HepG2 (cell line): ENCODE results near the gene SVOP. TPM values are rescaled to one million over a fixed set of nuclear protein-coding genes. Genes with fewer than 3 reads are reported as not detected.

ENCODE experiments used
- MIER2 ChIP-seq: IDR thresholded peaks from 2 replicates; pipeline ENCODE4 v1.6.1; 2016; ENCODE audit warnings: missing biosample characterization, missing genetic modification reagents
- MTA3 ChIP-seq: sonication (generic); formaldehyde crosslinking; IDR thresholded peaks from 2 replicates; pipeline ENCODE4 v1.4.0; 2020; ENCODE audit warnings: missing genetic modification reagents
- SMAD1 ChIP-seq: sonication (generic); formaldehyde crosslinking; IDR thresholded peaks from 2 replicates; pipeline ENCODE4 v1.4.0; 2020; ENCODE audit warnings: missing genetic modification reagents, low read depth, mild to moderate bottlenecking, borderline replicate concordance
- SMYD3 ChIP-seq: sonication (generic); formaldehyde crosslinking; IDR thresholded peaks from 2 replicates; pipeline ENCODE4 v1.8.1; 2023; ENCODE audit warnings: mild to moderate bottlenecking, missing genetic modification reagents
- STAG1 ChIP-seq: sonication (generic); formaldehyde crosslinking; IDR thresholded peaks from 2 replicates; pipeline ENCODE4 v1.4.0; 2020; ENCODE audit warnings: missing genetic modification reagents
- TEAD3 ChIP-seq: optimal IDR thresholded peaks from 2 replicates; pipeline ENCODE3; 2016; ENCODE audit warnings: borderline replicate concordance
- ZBTB40 ChIP-seq, 2 experiments: fragments of 450-650 bp in 1 of 2; sonication (generic) in 1 of 2; formaldehyde crosslinking in 1 of 2; IDR thresholded peaks; 2 replicates each; pipeline versions ENCODE4 v1.6.1 to v1.8.0; 2016 to 2022; ENCODE audit warnings: antibody characterized with exemption in 1 of 2, mild to moderate bottlenecking in 1 of 2, missing genetic modification reagents in 1 of 2
- ZFP36L2 ChIP-seq: sonication (generic); formaldehyde crosslinking; IDR thresholded peaks from 2 replicates; pipeline ENCODE4 v1.4.0; 2020; ENCODE audit warnings: missing genetic modification reagents
- ZNF230 ChIP-seq: sonication (generic); formaldehyde crosslinking; IDR thresholded peaks from 2 replicates; pipeline ENCODE4 v1.4.0; 2020; ENCODE audit warnings: mild to moderate bottlenecking, missing genetic modification reagents
- ZNF550 ChIP-seq: sonication (generic); formaldehyde crosslinking; IDR thresholded peaks from 2 replicates; pipeline ENCODE4 v1.4.0; 2020; ENCODE audit warnings: mild to moderate bottlenecking, missing genetic modification reagents, borderline replicate concordance
- ZNF644 ChIP-seq: IDR thresholded peaks from 2 replicates; pipeline ENCODE4 v1.6.1; 2016; ENCODE audit warnings: low read depth
- polyA plus RNA-seq, 8 experiments: library from polyadenylated mRNA; depleted of rRNA in 3 of 8; stranded (reverse) in 7 of 8; unstranded in 1 of 8; fragments of >200 nt; fragmentation: Illumina TruSeq in 4 of 8; extraction: Trizol in 4 of 8; gene quantifications; 2 replicates each; pipeline versions ENCODE4 v1.2.1 to v1.2.3, GENCODE V29; 2011 to 2016; ENCODE audit warnings: low read depth in 4 of 8, missing spikeins in 1 of 8, mixed read lengths in 1 of 8; ENCODE audit not compliant: insufficient read depth in 1 of 8
- total RNA-seq, 5 experiments: library from RNA; depleted of rRNA; stranded (reverse); fragments of >200 nt; fragmentation: Illumina TruSeq; extraction: Trizol; gene quantifications; 2 replicates each; pipeline ENCODE4 v1.2.3, GENCODE V29; 2016; ENCODE audit warnings: low read depth in 1 of 5
- TF ChIP-seq, protein P1 (sequence below), 2 experiments: IDR thresholded peaks; 2 replicates each; pipeline ENCODE4 v1.6.1; 2011 to 2012; ENCODE audit warnings: low read length in 2 of 2, borderline replicate concordance in 1 of 2, low read depth in 1 of 2, mild to moderate bottlenecking in 1 of 2, moderate library complexity in 1 of 2
- TF ChIP-seq, protein P2 (sequence below): sonication (generic); formaldehyde crosslinking; IDR thresholded peaks from 2 replicates; pipeline ENCODE4 v1.8.0; 2022; ENCODE audit warnings: mild to moderate bottlenecking, missing genetic modification reagents, moderate library complexity
- TF ChIP-seq, protein P3 (sequence below): sonication (generic); formaldehyde crosslinking; IDR thresholded peaks from 2 replicates; pipeline ENCODE4 v1.4.0; 2020; ENCODE audit warnings: missing genetic modification reagents

The SVOP gene
- total and polyA plus RNA-seq, 2 of the 13 experiments (the other 11 are each of a cell fraction or from before 2014, with no cell fraction given): not detected

GRCh38 chr12:108967869-108968540 is 52.9 kb downstream of the SVOP start (continued):
- no peak for TF ChIP-seq ZBTB40 (IDR thresholded peaks at IDR 0.05)
- no peak for TF ChIP-seq ZBTB40 (CRISPR knock-in tag; IDR thresholded peaks at IDR 0.05)
- TF ChIP-seq, protein P1, sequence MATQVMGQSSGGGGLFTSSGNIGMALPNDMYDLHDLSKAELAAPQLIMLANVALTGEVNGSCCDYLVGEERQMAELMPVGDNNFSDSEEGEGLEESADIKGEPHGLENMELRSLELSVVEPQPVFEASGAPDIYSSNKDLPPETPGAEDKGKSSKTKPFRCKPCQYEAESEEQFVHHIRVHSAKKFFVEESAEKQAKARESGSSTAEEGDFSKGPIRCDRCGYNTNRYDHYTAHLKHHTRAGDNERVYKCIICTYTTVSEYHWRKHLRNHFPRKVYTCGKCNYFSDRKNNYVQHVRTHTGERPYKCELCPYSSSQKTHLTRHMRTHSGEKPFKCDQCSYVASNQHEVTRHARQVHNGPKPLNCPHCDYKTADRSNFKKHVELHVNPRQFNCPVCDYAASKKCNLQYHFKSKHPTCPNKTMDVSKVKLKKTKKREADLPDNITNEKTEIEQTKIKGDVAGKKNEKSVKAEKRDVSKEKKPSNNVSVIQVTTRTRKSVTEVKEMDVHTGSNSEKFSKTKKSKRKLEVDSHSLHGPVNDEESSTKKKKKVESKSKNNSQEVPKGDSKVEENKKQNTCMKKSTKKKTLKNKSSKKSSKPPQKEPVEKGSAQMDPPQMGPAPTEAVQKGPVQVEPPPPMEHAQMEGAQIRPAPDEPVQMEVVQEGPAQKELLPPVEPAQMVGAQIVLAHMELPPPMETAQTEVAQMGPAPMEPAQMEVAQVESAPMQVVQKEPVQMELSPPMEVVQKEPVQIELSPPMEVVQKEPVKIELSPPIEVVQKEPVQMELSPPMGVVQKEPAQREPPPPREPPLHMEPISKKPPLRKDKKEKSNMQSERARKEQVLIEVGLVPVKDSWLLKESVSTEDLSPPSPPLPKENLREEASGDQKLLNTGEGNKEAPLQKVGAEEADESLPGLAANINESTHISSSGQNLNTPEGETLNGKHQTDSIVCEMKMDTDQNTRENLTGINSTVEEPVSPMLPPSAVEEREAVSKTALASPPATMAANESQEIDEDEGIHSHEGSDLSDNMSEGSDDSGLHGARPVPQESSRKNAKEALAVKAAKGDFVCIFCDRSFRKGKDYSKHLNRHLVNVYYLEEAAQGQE (IDR thresholded peaks at IDR 0.05; ENCODE audit: borderline replicate concordance in 1 of 2, low read depth in 1 of 2, low read length in 2 of 2): no peak
- no peak for TF ChIP-seq SMYD3 (CRISPR knock-in tag)
- no peak for TF ChIP-seq ZFP36L2
- TF ChIP-seq, protein P2, sequence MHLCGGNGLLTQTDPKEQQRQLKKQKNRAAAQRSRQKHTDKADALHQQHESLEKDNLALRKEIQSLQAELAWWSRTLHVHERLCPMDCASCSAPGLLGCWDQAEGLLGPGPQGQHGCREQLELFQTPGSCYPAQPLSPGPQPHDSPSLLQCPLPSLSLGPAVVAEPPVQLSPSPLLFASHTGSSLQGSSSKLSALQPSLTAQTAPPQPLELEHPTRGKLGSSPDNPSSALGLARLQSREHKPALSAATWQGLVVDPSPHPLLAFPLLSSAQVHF (CRISPR knock-in tag): no peak
- peak; percentile 32 for TF ChIP-seq STAG1 (CRISPR knock-in tag)
- TF ChIP-seq TEAD3 (CRISPR knock-in tag): no peak
- TF ChIP-seq MIER2 (CRISPR knock-in tag): peak; percentile 54
- TF ChIP-seq MTA3: no peak
- no peak for TF ChIP-seq ZNF550 (CRISPR knock-in tag)
- no peak for TF ChIP-seq SMAD1
- no peak for TF ChIP-seq ZNF230 (CRISPR knock-in tag)
- TF ChIP-seq ZNF644 (CRISPR knock-in tag): 0 out of 2 replicates have a peak, but pooled peaks have one; percentile 62
- TF ChIP-seq, protein P3, sequence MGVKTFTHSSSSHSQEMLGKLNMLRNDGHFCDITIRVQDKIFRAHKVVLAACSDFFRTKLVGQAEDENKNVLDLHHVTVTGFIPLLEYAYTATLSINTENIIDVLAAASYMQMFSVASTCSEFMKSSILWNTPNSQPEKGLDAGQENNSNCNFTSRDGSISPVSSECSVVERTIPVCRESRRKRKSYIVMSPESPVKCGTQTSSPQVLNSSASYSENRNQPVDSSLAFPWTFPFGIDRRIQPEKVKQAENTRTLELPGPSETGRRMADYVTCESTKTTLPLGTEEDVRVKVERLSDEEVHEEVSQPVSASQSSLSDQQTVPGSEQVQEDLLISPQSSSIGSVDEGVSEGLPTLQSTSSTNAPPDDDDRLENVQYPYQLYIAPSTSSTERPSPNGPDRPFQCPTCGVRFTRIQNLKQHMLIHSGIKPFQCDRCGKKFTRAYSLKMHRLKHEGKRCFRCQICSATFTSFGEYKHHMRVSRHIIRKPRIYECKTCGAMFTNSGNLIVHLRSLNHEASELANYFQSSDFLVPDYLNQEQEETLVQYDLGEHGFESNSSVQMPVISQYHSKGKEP (CRISPR knock-in tag): no peak
